Sigmoid colon (tissue), 4 donors: ENCODE data around the gene KREMEN1.

Source experiments
- CTCF ChIP-seq, 4 experiments: fragments of 450-650 bp in 3 of 4; fragments of 200-600 bp in 1 of 4; IDR thresholded peaks; one replicate each; pipeline ENCODE4 v1.5.1; 2016 to 2019; ENCODE audit warnings: antibody characterized with exemption in 4 of 4, mild to moderate bottlenecking in 3 of 4, moderate library complexity in 2 of 4
- EP300 ChIP-seq, 4 donors: sonication (generic); formaldehyde crosslinking; IDR thresholded peaks; one replicate each; pipeline ENCODE4 v1.6.1; 2017; ENCODE audit warnings: antibody characterized with exemption in 4 of 4
- POLR2A ChIP-seq, 2 donors: fragments of 450-650 bp; IDR thresholded peaks; one replicate each; pipeline ENCODE4 v1.6.1; 2016; ENCODE audit warnings: antibody characterized with exemption in 2 of 2, mild to moderate bottlenecking in 2 of 2, moderate library complexity in 2 of 2
- POLR2AphosphoS5 ChIP-seq, 4 donors: sonication (generic); formaldehyde crosslinking; IDR thresholded peaks; one replicate each; pipeline ENCODE4 v1.6.1; 2017; ENCODE audit warnings: antibody characterized with exemption in 4 of 4

GRCh38 chr22:29141078-29141688, 68.3 kb downstream of the KREMEN1 start:
- TF ChIP-seq CTCF (IDR thresholded peaks at IDR 0.05) (no peak), POLR2AphosphoS5 (IDR thresholded peaks at IDR 0.05) (no peak), EP300 (IDR thresholded peaks at IDR 0.05) (no peak), POLR2A (IDR thresholded peaks at IDR 0.05) (no peak)
